GM18505 (cell line): ENCODE measurements around the gene OCA2.

Experiments used
- ATAC-seq: cut with Tn5 transposase; IDR thresholded peaks from one replicate; pipeline ENCODE4 v1.9.1; 2021; ENCODE audit not compliant: unreplicated experiment
- POLR2A ChIP-seq: IDR thresholded peaks from 4 replicates; pipeline ENCODE4 v1.6.1; 2011; ENCODE audit warnings: borderline replicate concordance; ENCODE audit not compliant: insufficient read depth, insufficient read length; ENCODE audit errors: extremely low read depth

Gene OCA2

GRCh38 chr15:27813139-27813538 lies 286.0 kb downstream of the OCA2 start:
- no peak for TF ChIP-seq POLR2A
- no peak for ATAC-seq

DNA sequence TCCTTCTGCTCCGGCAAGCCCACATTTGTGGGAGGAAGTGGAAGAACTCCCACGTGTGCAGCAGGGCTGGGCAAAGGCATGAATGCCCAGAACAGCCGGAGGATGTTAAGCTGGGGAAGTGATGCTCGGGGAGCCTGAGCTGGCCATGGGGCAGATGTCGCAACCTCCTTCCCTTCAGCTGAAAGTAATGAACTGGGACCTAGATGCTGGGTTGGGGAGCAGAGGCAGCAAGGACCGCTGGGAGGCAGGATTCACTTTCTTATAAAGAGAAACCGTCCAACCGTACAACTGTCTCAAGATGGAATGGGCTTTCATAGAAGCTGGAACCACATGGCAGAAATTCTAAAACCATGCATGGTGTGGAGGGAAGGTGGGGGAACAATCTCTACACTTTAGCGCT lies 290.9 kb downstream of the OCA2 start:
- no peak for TF ChIP-seq POLR2A
- no peak for ATAC-seq

DNA sequence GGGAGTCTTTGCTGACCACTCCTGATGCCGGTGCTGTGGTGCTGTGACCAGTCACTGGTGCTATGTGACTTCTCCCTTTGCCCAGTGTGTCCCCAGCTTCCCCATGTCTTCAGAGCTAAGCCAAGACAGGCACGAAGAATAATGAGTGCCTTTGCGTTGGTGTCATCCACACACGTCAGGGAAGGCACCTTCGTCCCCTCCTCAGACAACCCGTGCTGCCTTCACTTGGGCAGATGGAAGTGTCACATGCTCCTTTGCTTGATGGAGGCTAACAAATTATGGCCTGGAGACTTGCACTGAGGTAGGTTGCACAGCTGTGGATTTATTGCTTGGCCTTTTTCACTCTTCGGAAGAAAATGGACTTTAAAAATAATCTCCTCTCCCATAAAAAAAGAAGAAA lies 291.8 kb downstream of the OCA2 start:
- no peak for TF ChIP-seq POLR2A
- no peak for ATAC-seq

- no peak for TF ChIP-seq POLR2A
- no peak for ATAC-seq
Measured at GRCh38 chr15:27806396-27806795, 292.7 kb downstream of the OCA2 start.

DNA sequence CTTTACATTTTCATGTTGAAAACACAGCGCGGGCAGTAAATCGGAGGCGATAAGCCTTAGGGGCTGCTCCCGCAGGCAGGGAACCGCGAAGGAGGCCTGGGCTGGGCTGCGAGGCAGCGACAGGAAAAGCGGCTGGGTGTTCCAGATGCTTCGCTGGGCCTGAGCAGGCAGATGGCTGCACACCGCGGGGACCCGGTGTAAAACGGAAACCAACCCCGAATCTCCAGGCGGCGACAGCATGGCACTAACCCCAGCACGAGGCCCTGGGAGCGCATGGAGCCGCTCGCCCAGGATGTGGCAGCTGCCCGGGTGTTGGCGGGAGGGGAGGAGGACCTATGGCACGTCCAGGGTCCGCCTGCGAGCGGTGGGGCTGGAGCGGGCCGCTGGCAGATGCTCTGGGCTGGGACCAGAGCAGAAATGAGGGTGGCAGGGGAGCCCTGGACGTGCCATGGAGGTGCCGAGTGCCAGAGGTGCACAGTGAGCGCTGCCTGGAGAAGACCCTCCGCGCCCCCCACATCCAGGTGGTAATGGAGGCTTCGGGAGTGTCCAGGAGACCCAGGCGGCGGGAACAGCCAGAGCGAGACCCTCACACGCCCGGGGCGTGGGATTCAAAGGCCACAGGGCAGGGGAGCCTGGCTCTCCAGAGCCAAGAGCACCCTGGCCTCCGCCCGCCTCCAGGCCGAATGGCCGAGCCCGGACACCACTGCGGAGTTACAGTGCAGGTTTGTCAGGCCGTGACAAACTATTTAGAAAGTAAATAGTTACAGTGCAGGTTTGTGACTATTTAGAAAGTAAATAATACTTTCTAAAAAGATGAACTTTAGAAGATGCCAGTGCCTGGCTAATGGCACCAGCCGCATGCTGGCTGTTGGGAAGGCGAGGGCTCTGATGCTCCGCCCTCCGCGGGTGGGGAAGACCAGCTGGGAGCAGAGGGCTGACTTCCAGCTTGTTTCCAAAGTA lies 293.6 kb downstream of the OCA2 start:
- TF ChIP-seq POLR2A, result no peak
- ATAC-seq, result no peak

GRCh38 chr15:27804569-27805260 lies 294.4 kb downstream of the OCA2 start:
- ATAC-seq, result no peak
- TF ChIP-seq POLR2A, result no peak

GRCh38 chr15:27798807-27799206 lies 300.3 kb downstream of the OCA2 start:
- no peak for ATAC-seq
- no peak for TF ChIP-seq POLR2A

DNA sequence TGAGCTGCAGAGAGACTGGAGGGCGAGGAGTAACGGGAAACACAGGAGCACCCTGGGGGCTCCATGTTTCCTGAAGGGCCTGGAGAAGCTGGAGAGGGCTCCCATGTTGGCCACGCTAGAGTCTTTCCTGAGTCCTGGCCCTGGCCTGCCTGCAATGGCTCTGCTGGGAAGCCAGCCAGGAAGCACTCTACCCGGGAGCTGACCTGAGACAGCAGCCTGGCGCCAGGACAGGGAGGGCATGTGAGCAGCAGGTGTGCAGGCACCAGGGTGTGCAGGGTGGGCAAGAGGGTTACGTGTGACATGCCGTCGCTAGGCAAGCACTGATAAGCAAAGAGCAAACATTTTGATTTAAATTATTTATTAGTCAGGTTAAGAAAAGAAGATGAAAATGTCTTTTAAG lies 301.4 kb downstream of the OCA2 start:
- no peak for ATAC-seq
- TF ChIP-seq POLR2A, result no peak

GRCh38 chr15:27796405-27797320 lies 302.5 kb downstream of the OCA2 start:
- TF ChIP-seq POLR2A, result no peak

GRCh38 chr15:27792756-27793264 lies 306.3 kb downstream of the OCA2 start:
- TF ChIP-seq POLR2A, result no peak
- no peak for ATAC-seq

More at GRCh38 chr15:27796405-27797320, 302.5 kb downstream of the OCA2 start:
- no peak for ATAC-seq

- no peak for TF ChIP-seq POLR2A
- no peak for ATAC-seq
Measured at GRCh38 chr15:27790270-27790669, 308.8 kb downstream of the OCA2 start.

DNA sequence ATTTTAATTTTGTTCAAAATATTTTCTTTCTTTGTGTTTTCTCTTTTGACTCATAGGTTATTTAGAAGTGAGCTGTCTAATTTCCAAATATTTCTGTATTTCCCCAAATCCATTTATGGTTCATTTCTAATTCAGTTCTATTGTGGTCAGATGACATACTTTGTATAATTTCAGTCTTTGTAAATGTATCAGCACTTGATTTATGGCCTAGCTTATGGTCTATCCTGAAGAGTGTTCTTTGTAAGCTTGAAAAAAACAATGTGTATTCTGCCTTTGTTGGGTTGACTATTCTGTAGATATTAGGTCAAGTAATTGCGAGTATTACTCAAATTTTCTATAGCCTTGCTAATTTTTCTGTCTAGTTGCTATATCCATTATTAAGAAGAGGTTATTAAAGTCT lies 311.2 kb downstream of the OCA2 start:
- ATAC-seq, result no peak
- TF ChIP-seq POLR2A, result no peak

DNA sequence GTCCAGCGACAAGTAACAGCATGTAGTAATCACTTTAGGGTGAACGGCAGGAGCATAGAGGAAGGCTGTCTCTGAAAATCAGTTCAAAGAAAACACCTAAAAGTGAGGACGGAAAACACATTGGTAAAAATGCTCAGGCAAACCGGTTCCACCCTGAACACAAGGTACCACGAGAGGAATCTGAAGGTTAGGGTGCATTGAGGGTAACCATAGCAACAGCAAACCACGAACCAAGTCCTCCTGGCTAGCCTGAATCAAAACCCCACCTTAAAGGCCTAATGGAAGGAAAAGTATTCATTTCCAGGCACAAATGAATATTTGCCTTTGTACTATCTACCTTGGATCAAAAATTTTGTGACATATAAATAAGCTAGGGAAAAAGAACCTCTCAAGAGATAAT lies 315.0 kb downstream of the OCA2 start:
- ATAC-seq, result no peak
- TF ChIP-seq POLR2A, result no peak
